ENCODE results near the gene CTSA. TPM values are rescaled to one million over a fixed set of nuclear protein-coding genes. Genes with fewer than 3 reads are reported as not detected.

The CTSA gene
- total RNA-seq, 1 experiment from 2014 or later = 109 TPM

- intact Hi-C loops (cut with micrococcal nuclease) = no loop called here
- H2AFZ ChIP-seq (ENCODE audit: low read depth, low read length, poor library complexity, severe bottlenecking) = no peak overlapping the region
- no peak overlapping the region for H3K4me3 ChIP-seq (replicated peaks in 1 of 2; ENCODE audit: low read depth in 1 of 2, low read length in 2 of 2)
- no peak overlapping the region for H3K9ac ChIP-seq (ENCODE audit: low read length)
- ChIA-PET POLR2A (no interaction called here), CTCF (interaction anchor here (1.0 kb wide), 1 partner anchor 23 kb away, joined by 4 read pairs; no protein-coding TSS in a partner anchor), RAD21 (ENCODE audit: low non-redundant PET in 1 of 2, low total read pairs in 2 of 2, uncharacterized antibody in 2 of 2, unreplicated experiment in 2 of 2) (no interaction called here)
- H3K27me3 ChIP-seq (ENCODE audit: insufficient read depth, low read length) = no peaks in the 10 kb centered on the region
- H3K9me2 ChIP-seq (ENCODE audit: insufficient read depth) = no peaks in the 10 kb centered on the region
- no peak for TF ChIP-seq SP1 (IDR thresholded peaks at IDR 0.05; ENCODE audit: low read depth)
- TF ChIP-seq CEBPB (IDR thresholded peaks at IDR 0.05; ENCODE audit: low read depth) = no peak
- TF ChIP-seq POLR2A (IDR thresholded peaks at IDR 0.05; ENCODE audit: borderline replicate concordance, extremely low read depth, insufficient read depth, insufficient read length) = no peak
- no peak for TF ChIP-seq EZH2 (IDR thresholded peaks at IDR 0.05)
- no peak for TF ChIP-seq EGR1 (IDR thresholded peaks at IDR 0.05; ENCODE audit: low read depth)
- TF ChIP-seq ELF1 (IDR thresholded peaks at IDR 0.05; ENCODE audit: borderline replicate concordance, low read depth) = no peak
- TF ChIP-seq SIN3A (IDR thresholded peaks at IDR 0.05; ENCODE audit: low read depth) = no peak
- TF ChIP-seq ATF3 (IDR thresholded peaks at IDR 0.05) = no peak
- no peak for TF ChIP-seq JUND (IDR thresholded peaks at IDR 0.05)
- no peak for TF ChIP-seq FOSL1 (IDR thresholded peaks at IDR 0.05; ENCODE audit: low read depth)
- TF ChIP-seq ZFX (IDR thresholded peaks at IDR 0.05) = no peak
- TF ChIP-seq SRF (IDR thresholded peaks at IDR 0.05; ENCODE audit: low read depth) = no peak
- no peak for TF ChIP-seq EZH2phosphoT487 (IDR thresholded peaks at IDR 0.05; ENCODE audit: borderline replicate concordance)
- no peak for TF ChIP-seq REST (IDR thresholded peaks at IDR 0.05; ENCODE audit: low read depth)
- H3K4me1 ChIP-seq (ENCODE audit: control insufficient read depth in 1 of 2, insufficient read depth in 2 of 2, low read length in 2 of 2) = peaks cover 0 to 4% of the 10 kb centered on the region in 2 experiments; a peak in 1 of 4 replicates
- no peaks in the 10 kb centered on the region for H4K20me1 ChIP-seq (ENCODE audit: insufficient read depth)
- H3K27ac ChIP-seq (ENCODE audit: low read depth, low read length) = no peak overlapping the region
- ATAC-seq (no peak), DNase-seq (ENCODE audit: low read depth, low spot score) (no peak)
- no peak overlapping the region for H3K4me2 ChIP-seq (ENCODE audit: low read length)
- BruUV-seq (replicated peaks) = no TSS peak
- H3K9me3 ChIP-seq (ENCODE audit: control insufficient read depth in 1 of 2, insufficient read depth in 1 of 2, low read depth in 1 of 2, low read length in 2 of 2) = no peaks in the 10 kb centered on the region
- no peaks in the 10 kb centered on the region for H3K79me2 ChIP-seq (ENCODE audit: insufficient read depth, low read length)
- H3K36me3 ChIP-seq (ENCODE audit: control insufficient read depth in 1 of 2, insufficient read depth in 2 of 2, low read length in 2 of 2) = peaks cover 29 to 41% of the 10 kb centered on the region in 2 experiments; a peak in 3 of 4 replicates
Observed at GRCh38 chr20:45946149-45946970, 55.2 kb downstream of the CTSA start.
